Urinary bladder (tissue), 4 donors: ENCODE results near the gene NT5C3A. TPM values are rescaled to one million over a fixed set of nuclear protein-coding genes. Genes with fewer than 3 reads are reported as not detected.
"Not testable (repeated sequence)": the region's sequence is repeated elsewhere in the genome, so short reads cannot be mapped to it uniquely, and the experiment has no call there.

Experiments used
- DNase-seq: peaks from one replicate; pipeline ENCODE4 v3.0.0-alpha.2; 2015; ENCODE audit errors: extremely low spot score
- H3K27ac ChIP-seq: one replicate; pipeline ENCODE4 v1.5.1; 2013; ENCODE audit warnings: low read depth, mild to moderate bottlenecking, moderate library complexity
- H3K36me3 ChIP-seq: one replicate; pipeline ENCODE4 v1.6.1; 2013; ENCODE audit warnings: mild to moderate bottlenecking, moderate library complexity; ENCODE audit not compliant: insufficient read depth
- H3K4me1 ChIP-seq: one replicate; pipeline ENCODE4 v1.6.1; 2013; ENCODE audit warnings: mild to moderate bottlenecking, moderate library complexity; ENCODE audit not compliant: insufficient read depth
- H3K4me3 ChIP-seq: one replicate; pipeline ENCODE4 v1.5.1; 2013; ENCODE audit warnings: low read depth, low read length
- WGBS: extraction: QIAGEN DNeasy Blood & Tissue Kit; methylation state at CpG from one replicate; pipeline ENCODE4 v1.1.7; 2013; 5-methylcytosine and 5-hydroxymethylcytosine counted together
- polyA plus RNA-seq: library from polyadenylated mRNA; stranded (reverse); fragments of 200-250 nt; gene quantifications from one replicate; pipeline ENCODE4 v1.2.3, GENCODE V29; 2013
- total RNA-seq: library from RNA; depleted of rRNA; stranded (reverse); fragments of >200 nt; gene quantifications from one replicate; pipeline ENCODE4 v1.2.3, GENCODE V29; 2014
- donor health status: healthy with polysubstance abuse.
- donor health status: healthy.

The NT5C3A gene
- total and polyA plus RNA-seq, 2 donors, result 15.8 to 61.4 TPM

DNA sequence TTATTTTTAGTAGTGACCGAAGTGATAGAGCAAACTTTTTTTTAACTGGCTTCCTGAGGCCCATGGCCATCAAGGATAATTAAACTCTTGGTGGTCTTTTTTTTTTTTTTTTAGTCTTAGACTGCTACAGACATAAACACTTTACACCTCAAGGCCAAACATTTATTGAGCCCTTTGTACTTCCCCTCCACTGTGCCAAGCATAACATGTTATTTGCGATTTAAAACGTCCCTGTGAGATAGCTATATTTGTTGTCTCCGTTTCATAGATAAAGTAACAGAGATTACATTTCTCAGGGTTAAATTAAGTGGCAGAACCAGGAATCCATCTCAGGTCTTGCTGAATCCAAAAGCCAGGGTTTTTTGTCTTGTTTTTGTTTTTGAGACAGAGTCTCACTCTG lies 63.2 kb downstream of the NT5C3A start:
- 32% methylated on average over 4 of the region's 4 CpGs for WGBS
- not testable (repeated sequence) for H3K27ac ChIP-seq

DNA sequence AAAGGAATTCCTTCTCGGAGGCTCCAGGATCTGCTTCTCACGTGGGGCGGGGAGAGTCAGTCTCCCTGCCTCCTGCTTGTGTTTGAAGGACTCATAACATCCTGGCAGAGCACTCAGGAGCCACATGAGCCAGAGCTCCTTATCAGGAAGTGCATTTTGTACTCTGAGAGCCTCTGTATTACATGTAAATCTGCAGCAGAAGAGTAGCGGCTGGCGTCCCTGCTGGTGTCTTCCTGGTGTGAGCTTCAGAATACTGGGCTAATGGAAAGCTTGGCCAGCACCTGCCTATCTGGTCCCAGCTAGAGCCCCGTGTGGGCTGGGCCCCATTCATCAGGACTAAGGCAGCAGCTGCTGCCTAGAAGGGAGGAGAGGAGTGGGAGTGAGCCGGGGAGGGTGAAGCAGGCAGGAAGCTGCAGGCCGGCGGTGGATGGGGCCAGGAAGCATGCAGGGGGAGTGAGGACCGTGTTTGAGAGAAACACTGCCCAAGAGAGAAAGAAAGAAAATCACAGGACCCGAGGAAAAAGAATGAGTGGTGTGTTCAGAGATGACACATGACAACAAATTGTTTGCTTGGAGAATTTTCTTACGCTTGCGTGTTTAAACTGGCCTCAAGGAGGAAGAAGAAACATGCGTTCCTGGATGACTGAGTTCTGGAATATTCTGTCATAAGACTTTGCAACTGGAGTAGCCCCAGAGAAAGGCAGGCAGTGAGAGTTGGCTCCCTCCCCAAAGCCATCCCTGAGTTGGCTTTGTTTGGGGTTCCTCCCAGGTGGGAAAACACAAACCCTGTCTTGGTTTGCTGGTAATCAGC lies 64.0 kb downstream of the NT5C3A start:
- peak; percentile 58 for DNase-seq
- H3K4me3 ChIP-seq, H3K4me1 ChIP-seq, H3K36me3 ChIP-seq: not testable (repeated sequence)
- WGBS, result 9% methylated on average over 14 of the region's 14 CpGs
- H3K27ac ChIP-seq, result peak overlapping the region; percentile 2

More for the DNA sequence above, 63.2 kb downstream of the NT5C3A start:
- not testable (repeated sequence) for H3K4me1 ChIP-seq, DNase-seq, H3K36me3 ChIP-seq, H3K4me3 ChIP-seq

- not testable (repeated sequence) for H3K4me1 ChIP-seq, H3K27ac ChIP-seq, H3K4me3 ChIP-seq, DNase-seq, H3K36me3 ChIP-seq
- WGBS, result 24% methylated on average over 3 of the region's 4 CpGs
Measured at GRCh38 chr7:32997956-32998355, 64.6 kb downstream of the NT5C3A start.

GRCh38 chr7:32992750-32993149 lies 69.8 kb downstream of the NT5C3A start:
- H3K36me3 ChIP-seq, H3K4me3 ChIP-seq, DNase-seq, H3K27ac ChIP-seq, H3K4me1 ChIP-seq: not testable (repeated sequence)
- 71% methylated on average over 6 of the region's 6 CpGs for WGBS

DNA sequence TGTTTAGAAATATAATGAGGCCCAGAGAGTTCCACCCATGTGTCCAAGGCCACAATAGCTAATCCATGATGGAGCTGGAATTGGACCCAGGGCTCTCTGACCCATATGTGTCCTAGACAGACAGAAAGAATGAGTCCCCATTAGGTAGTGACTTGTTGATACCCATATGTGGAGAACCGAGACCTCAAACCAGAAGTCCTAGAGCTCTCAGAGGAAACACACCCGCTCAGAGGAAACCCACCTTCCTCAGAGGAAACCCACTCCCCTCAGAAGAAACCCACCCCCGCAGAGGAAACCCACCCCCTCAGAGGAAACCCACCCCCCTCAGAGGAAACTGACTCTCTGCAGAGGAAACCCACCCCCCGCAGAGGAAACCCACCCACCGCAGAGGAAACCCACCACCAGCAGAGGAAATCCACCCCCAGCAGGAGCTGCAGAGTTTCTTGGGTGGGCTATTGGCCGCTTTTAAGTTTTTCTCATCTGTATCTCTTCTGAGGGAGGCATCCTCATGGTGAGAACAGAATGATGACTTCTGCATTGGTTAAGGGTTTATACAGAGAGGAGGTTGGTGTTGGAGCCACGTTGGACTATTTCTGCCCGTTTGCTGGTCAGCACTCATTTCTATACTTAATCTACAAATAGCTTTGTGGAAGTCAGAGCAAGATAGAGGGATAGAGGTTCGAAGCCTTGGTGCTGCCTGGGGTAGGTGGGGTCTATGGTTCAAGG lies 70.4 kb downstream of the NT5C3A start:
- not testable (repeated sequence) for H3K4me1 ChIP-seq, H3K36me3 ChIP-seq, H3K27ac ChIP-seq, DNase-seq, H3K4me3 ChIP-seq
- 83% methylated on average over 9 of the region's 9 CpGs for WGBS

DNA sequence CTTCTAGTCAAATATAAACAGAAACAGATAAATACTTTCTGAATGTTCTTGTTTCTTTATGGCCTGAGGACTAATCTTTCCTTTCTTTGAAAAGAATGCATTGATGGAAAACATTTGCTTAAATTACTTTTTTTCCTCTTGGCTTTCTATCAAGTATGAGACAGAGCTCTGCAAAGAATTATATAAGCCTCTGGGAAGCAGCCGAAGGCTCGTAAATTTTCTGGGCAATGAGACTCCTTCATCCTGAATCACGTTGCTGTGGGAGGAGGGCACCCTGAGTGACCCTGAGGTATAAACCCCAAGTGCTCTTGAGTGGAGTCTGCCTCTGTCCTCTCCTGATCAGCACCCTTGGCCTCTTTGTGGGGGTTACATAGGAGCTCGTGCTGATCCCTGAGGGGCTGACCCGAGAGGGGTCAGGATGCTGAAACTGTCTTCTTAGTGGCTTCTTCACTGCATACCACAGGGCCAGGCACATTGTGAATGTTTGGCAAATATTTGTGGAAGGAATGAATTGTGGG lies 71.4 kb downstream of the NT5C3A start:
- peak; percentile 32 for DNase-seq
- 17% methylated on average over 3 of the region's 5 CpGs for WGBS
- not testable (repeated sequence) for H3K27ac ChIP-seq, H3K36me3 ChIP-seq, H3K4me3 ChIP-seq, H3K4me1 ChIP-seq

GRCh38 chr7:32988148-32988547 lies 74.4 kb downstream of the NT5C3A start:
- 91% methylated on average over 8 of the region's 8 CpGs for WGBS
- H3K36me3 ChIP-seq, result not testable (repeated sequence)

GRCh38 chr7:32979902-32980301 lies 82.7 kb downstream of the NT5C3A start:
- not testable (repeated sequence) for DNase-seq, H3K36me3 ChIP-seq, H3K27ac ChIP-seq, H3K4me3 ChIP-seq, H3K4me1 ChIP-seq
- WGBS, result no CpG with 5 or more reads among the region's 2 CpGs

More at GRCh38 chr7:32988148-32988547, 74.4 kb downstream of the NT5C3A start:
- not testable (repeated sequence) for H3K4me1 ChIP-seq, DNase-seq, H3K4me3 ChIP-seq, H3K27ac ChIP-seq

GRCh38 chr7:32979246-32979645 lies 83.3 kb downstream of the NT5C3A start:
- WGBS, result 73% methylated on average over 6 of the region's 6 CpGs
- H3K27ac ChIP-seq, H3K4me1 ChIP-seq, H3K4me3 ChIP-seq, H3K36me3 ChIP-seq, DNase-seq: not testable (repeated sequence)

- not testable (repeated sequence) for H3K36me3 ChIP-seq, H3K27ac ChIP-seq, H3K4me1 ChIP-seq, DNase-seq, H3K4me3 ChIP-seq
- 93% methylated on average over 2 of the region's 2 CpGs for WGBS
Measured at GRCh38 chr7:32977159-32977558, 85.4 kb downstream of the NT5C3A start.

GRCh38 chr7:32971967-32972366 lies 90.6 kb downstream of the NT5C3A start:
- not testable (repeated sequence) for H3K27ac ChIP-seq, H3K36me3 ChIP-seq, H3K4me3 ChIP-seq, DNase-seq, H3K4me1 ChIP-seq
- WGBS, result 35% methylated on average over 3 of the region's 3 CpGs

- DNase-seq, H3K4me3 ChIP-seq, H3K27ac ChIP-seq, H3K4me1 ChIP-seq, H3K36me3 ChIP-seq: not testable (repeated sequence)
- WGBS, result 80% methylated on average over 4 of the region's 4 CpGs
Measured at GRCh38 chr7:32967268-32967582, 95.4 kb downstream of the NT5C3A start.

DNA sequence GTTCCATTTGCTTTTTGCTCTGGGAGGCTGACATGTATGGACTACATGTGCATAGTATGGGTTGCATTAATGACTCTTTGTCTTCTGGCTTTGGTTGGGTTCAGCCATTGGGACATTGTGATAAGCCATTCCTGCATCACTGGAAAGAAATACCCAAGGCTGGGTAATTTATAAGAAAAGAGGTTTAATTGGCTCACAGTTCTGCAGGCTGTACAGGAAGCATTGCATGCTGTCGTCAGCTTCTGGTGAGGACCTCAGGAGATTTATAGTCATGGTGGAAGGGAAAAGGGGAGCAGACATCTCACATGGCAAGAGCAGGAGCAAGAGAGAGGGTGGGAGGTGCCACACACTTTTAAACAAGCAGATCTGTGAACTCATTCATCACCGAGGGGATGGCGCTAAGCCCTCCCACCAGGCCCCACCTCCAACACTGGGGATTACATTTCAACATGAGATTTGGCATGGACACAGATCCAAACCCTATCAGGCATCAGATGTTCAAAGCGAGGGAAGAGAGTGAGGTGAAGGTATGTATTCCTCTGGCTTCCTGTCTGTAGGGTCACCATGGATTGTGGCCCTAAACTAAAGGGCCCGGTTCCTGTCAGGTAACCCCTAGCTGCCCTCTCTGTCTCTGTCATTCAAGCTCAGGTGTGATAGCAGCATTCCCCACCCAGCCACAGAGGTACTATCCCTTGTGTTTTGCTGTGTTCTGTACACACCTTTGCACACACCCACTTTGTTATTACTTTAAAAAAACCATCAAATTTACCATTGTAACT lies 95.9 kb downstream of the NT5C3A start:
- not testable (repeated sequence) for H3K4me3 ChIP-seq, H3K27ac ChIP-seq, H3K4me1 ChIP-seq, H3K36me3 ChIP-seq, DNase-seq
- 63% methylated on average over 4 of the region's 5 CpGs for WGBS
